Right lobe of liver (tissue), 6 donors: ENCODE results near the gene MDFI. TPM values are rescaled to one million over a fixed set of nuclear protein-coding genes. Genes with fewer than 3 reads are reported as not detected.

Source experiments
- ATAC-seq, 4 donors: fragments of 200-7000 bp; cut with Tn5 transposase; one replicate each; pipeline ENCODE4 v1.9.1; 2020; ENCODE audit warnings: mild to moderate bottlenecking in 4 of 4, moderate library complexity in 4 of 4
- DNase-seq, 3 donors: peaks; one replicate each; pipeline ENCODE4 v3.0.0-alpha.2; 2020
- H3K27ac ChIP-seq, 3 donors: fragments of 200-600 bp; one replicate each; pipeline ENCODE4 v1.8.0; 2022
- H3K27me3 ChIP-seq, 2 donors: fragments of 200-600 bp; one replicate each; pipeline ENCODE4 v1.8.0; 2022
- H3K36me3 ChIP-seq, 4 donors: fragments of 200-600 bp; sonication (generic) in 1 of 4; one replicate each; pipeline versions ENCODE4 v1.5.1 to v1.8.0; 2017 to 2022; ENCODE audit warnings: control low read depth in 1 of 4
- H3K4me1 ChIP-seq, 4 donors: fragments of 200-600 bp; sonication (generic) in 1 of 4; one replicate each; pipeline versions ENCODE4 v1.5.1 to v1.8.0; 2017 to 2022; ENCODE audit warnings: control low read depth in 1 of 4
- H3K4me3 ChIP-seq, 3 donors: fragments of 200-600 bp; one replicate each; pipeline ENCODE4 v1.8.0; 2022
- H3K9me3 ChIP-seq, 4 donors: fragments of 200-600 bp; sonication (generic) in 1 of 4; one replicate each; pipeline versions ENCODE4 v1.5.1 to v1.8.0; 2017 to 2022; ENCODE audit warnings: control low read depth in 1 of 4
- CTCF ChIP-seq, 4 donors: fragments of 200-600 bp in 3 of 4; fragments of 450-650 bp in 1 of 4; IDR thresholded peaks; one replicate each; pipeline versions ENCODE4 v1.5.1 to v1.8.0; 2016 to 2022; ENCODE audit warnings: antibody characterized with exemption in 4 of 4, mild to moderate bottlenecking in 2 of 4
- POLR2A ChIP-seq: fragments of 450-650 bp; IDR thresholded peaks from one replicate; pipeline ENCODE4 v1.6.1; 2017; ENCODE audit warnings: antibody characterized with exemption, mild to moderate bottlenecking
- WGBS: methylation state at CpG from one replicate; pipeline ENCODE4 v1.1.6; 2018; ENCODE audit warnings: low coverage, low lambda C conversion rate; ENCODE audit not compliant: insufficient coverage; ENCODE audit errors: missing lambda C conversion rate; 5-methylcytosine and 5-hydroxymethylcytosine counted together
- intact Hi-C, 2 donors: fragments of 100-400 bp; cut with DNase I; formaldehyde crosslinking; loops; one replicate each; pipeline versions ENCODE4 v1.11.2 to v1.14.1; 2022
- microRNA-seq, 2 donors: library from miRNA; unstranded; fragments of <30 nt; microRNA quantifications; one replicate each; pipeline ENCODE4, GENCODE V29; 2019 to 2020
- small RNA-seq, 2 experiments: library from RNA; depleted of rRNA; stranded (forward); fragments of <200 nt; gene quantifications; one replicate each; pipeline ENCODE3, GENCODE V24; 2016
- total RNA-seq, 6 experiments: library from RNA; depleted of rRNA in 2 of 6; stranded (reverse); fragments of >200 nt in 2 of 6; fragmentation: NEBNext Ultra II Directional in 3 of 6; extraction: Animal tissue kit (Norgen Biotek cat#: 25700) in 3 of 6; gene quantifications; one replicate each; pipeline versions ENCODE4 v1.1.0 to v1.2.4, GENCODE V29; 2016 to 2023
- donor health status: DM: no; HTN: yes; CAD: no.
- donor health status: DM: no; HTN: no; CAD: no.
- donor health status: DM: no; HTN: no; CAD: no.
- donor health status: DM: no; HTN: yes; CAD: no.
- donor health status: DM: no; HTN: yes; CAD: no.

The MDFI gene
- total RNA-seq, 6 experiments from 2014 or later = 0.29 to 2.4 (median 1.1) TPM; not detected in 3

- no peak for DNase-seq
- no peak overlapping the region for H3K27ac ChIP-seq
- H3K4me3 ChIP-seq = no peak overlapping the region
- no peaks in the 10 kb centered on the region for H3K9me3 ChIP-seq
- intact Hi-C loops = no loop called here
- no peak for TF ChIP-seq CTCF (IDR thresholded peaks at IDR 0.05)
- TF ChIP-seq POLR2A = no peak
- no peaks in the 10 kb centered on the region for H3K36me3 ChIP-seq
- H3K4me1 ChIP-seq = no peaks in the 10 kb centered on the region
- 100% methylated on average over 1 of the region's 2 CpGs for WGBS
- no peak for ATAC-seq
- H3K27me3 ChIP-seq = no peaks in the 10 kb centered on the region
Measured at GRCh38 chr6:41699063-41699462, 60.8 kb downstream of the MDFI start.

- no peak overlapping the region for H3K4me3 ChIP-seq
- H3K9me3 ChIP-seq = no peaks in the 10 kb centered on the region
- H3K4me1 ChIP-seq = no peaks in the 10 kb centered on the region
- H3K36me3 ChIP-seq = no peaks in the 10 kb centered on the region
- DNase-seq (peak in 1 of 3 donors; percentile 48), ATAC-seq (peak in 1 of 4 donors; percentile 8)
- H3K27ac ChIP-seq = no peak overlapping the region
- no peaks in the 10 kb centered on the region for H3K27me3 ChIP-seq
- TF ChIP-seq POLR2A (no peak), CTCF (IDR thresholded peaks at IDR 0.05) (no peak)
- intact Hi-C loops = no loop called here
- 87% methylated on average over 16 of the region's 20 CpGs for WGBS
Measured at GRCh38 chr6:41700463-41701347, 62.4 kb downstream of the MDFI start.

- intact Hi-C loops = no loop called here
- H3K4me1 ChIP-seq = no peaks in the 10 kb centered on the region
- no peaks in the 10 kb centered on the region for H3K27me3 ChIP-seq
- TF ChIP-seq POLR2A = no peak
- no peak for TF ChIP-seq CTCF (IDR thresholded peaks at IDR 0.05)
- DNase-seq (peak in 1 of 3 donors; percentile 23), ATAC-seq (no peak)
- H3K36me3 ChIP-seq = no peaks in the 10 kb centered on the region
- no peak overlapping the region for H3K27ac ChIP-seq
- no peak overlapping the region for H3K4me3 ChIP-seq
- no peaks in the 10 kb centered on the region for H3K9me3 ChIP-seq
- 98% methylated on average over 6 of the region's 10 CpGs for WGBS
Measured at GRCh38 chr6:41702089-41702745, 63.9 kb downstream of the MDFI start.

GRCh38 chr6:41702771-41703494 lies 64.7 kb downstream of the MDFI start:
- ATAC-seq (no peak), DNase-seq (peak in 1 of 3 donors; percentile 46)
- intact Hi-C loops = no loop called here
- Histone ChIP-seq H3K27ac (no peak overlapping the region), H3K27me3 (no peaks in the 10 kb centered on the region), H3K36me3 (no peaks in the 10 kb centered on the region), H3K4me3 (no peak overlapping the region), H3K4me1 (no peaks in the 10 kb centered on the region), H3K9me3 (no peaks in the 10 kb centered on the region)
- WGBS = 72% methylated on average over 3 of the region's 14 CpGs
- no peak for TF ChIP-seq CTCF (IDR thresholded peaks at IDR 0.05)
- TF ChIP-seq POLR2A = no peak

Small RNA genes lying within 50 kb of the gene (microRNA-seq; reads per million reads assigned to microRNA genes)
- 0 reads per million in 2 donors for gene MIR4641

Small RNA genes lying within 50 kb of the gene (small RNA-seq; reads per million reads assigned to genes)
- gene MIR4641 = 0 reads per million in 2 experiments

Other genes with a start within 250 kb of the MDFI start
- 10 to 100 TPM; 12.6 to 19.2 (median 14.9) TPM for gene FOXP4, start 92.1 kb upstream of the MDFI start, total RNA-seq
- 1 to 10 TPM; 4.5 to 9.2 (median 6.6) TPM for gene TFEB, start 97.1 kb downstream of the MDFI start, total RNA-seq
- gene PGC, start 108.9 kb downstream of the MDFI start, total RNA-seq = under 1 TPM in 1 of 6 experiments, not detected in 5; 0.31 TPM
- 1 to 10 TPM in 5 of 6 experiments, under 1 TPM in 1; 0.68 to 3.0 (median 1.9) TPM for gene FRS3, start 141.4 kb downstream of the MDFI start, total RNA-seq
- gene PRICKLE4, start 142.3 kb downstream of the MDFI start, total RNA-seq = 1 to 10 TPM in 5 of 6 experiments, not detected in 1; 1.3 to 3.1 (median 2.7) TPM
- 100 to 1,000 TPM in 1 of 6 experiments, 10 to 100 TPM in 5; 61.8 to 104 (median 75.6) TPM for gene TOMM6, start 149.2 kb downstream of the MDFI start, total RNA-seq